K562 (cell line): ENCODE measurements around the gene NOSIP. TPM values are rescaled to one million over a fixed set of nuclear protein-coding genes. Genes with fewer than 3 reads are reported as not detected.

ENCODE experiments used
- ATAC-seq: fragments of 200-7000 bp; cut with Tn5 transposase; 3 replicates; pipeline ENCODE4 v1.9.1; 2020; ENCODE audit warnings: moderate library complexity
- BruUV-seq: library from RNA; stranded (reverse); fragments of 400-500 nt; replicated peaks from 2 replicates; lab custom pipeline; 2021; lab: Mats Ljungman, UMichigan
- CTCF ChIA-PET: fragments of 300-600 bp; formaldehyde crosslinking; extraction: SDS; loops from one replicate; lab custom pipeline; 2021; ENCODE audit warnings: low intra/inter-chr PET ratio; lab: Yijun Ruan, JAX
- POLR2A ChIA-PET: fragments of 300-600, 350-650 bp; sonication (Branson Sonifier 250); formaldehyde crosslinking; extraction: SDS; loops from one replicate; lab custom pipeline; 2021; ENCODE audit warnings: antibody characterized with exemption, inconsistent platforms; lab: Yijun Ruan, JAX
- DNase-seq, 4 experiments: peaks; one replicate each; pipeline versions ENCODE4 v3.0.0 to v3.0.0-alpha.2; 2011 to 2018; ENCODE audit warnings: low spot score in 3 of 4, mixed read lengths in 3 of 4; ENCODE audit errors: extremely low read depth in 1 of 4
- FAIRE-seq: peaks from 2 replicates; lab custom pipeline; 2011; peaks lifted over from hg19 to GRCh38; lab: Jason Lieb, UNC
- H2AFZ ChIP-seq: 2 replicates; pipeline ENCODE4 v1.6.0; 2011; ENCODE audit warnings: low read depth, low read length, control low read depth, inconsistent platforms
- H3K27ac ChIP-seq: fragments of 200-600 bp; 3 replicates; pipeline ENCODE4 v1.8.0; 2011; ENCODE audit warnings: low read depth, mild to moderate bottlenecking, control low read depth, inconsistent platforms, low read length, moderate library complexity, mixed read lengths; ENCODE audit errors: extremely low read depth
- H3K27me3 ChIP-seq, 2 experiments: fragments of 300-600 bp in 1 of 2; 2 replicates in 1 of 2; 3 replicates in 1 of 2; pipeline versions ENCODE4 v1.6.0 to v1.8.0; 2011; ENCODE audit warnings: inconsistent platforms in 2 of 2, low read length in 2 of 2, mild to moderate bottlenecking in 1 of 2, mixed read lengths in 1 of 2, moderate library complexity in 1 of 2; ENCODE audit not compliant: control insufficient read depth in 2 of 2, insufficient read depth in 2 of 2
- H3K36me3 ChIP-seq: fragments of 300-600 bp; 3 replicates; pipeline ENCODE4 v1.8.0; 2011; ENCODE audit warnings: mild to moderate bottlenecking, low read length, inconsistent platforms; ENCODE audit not compliant: control insufficient read depth, insufficient read depth
- H3K4me1 ChIP-seq, 2 experiments: fragments of 200-600 bp in 1 of 2; replicated peaks in 1 of 2; 2 replicates in 1 of 2; 3 replicates in 1 of 2; pipeline versions ENCODE4 v1.5.1 to v1.8.0; 2011; ENCODE audit warnings: inconsistent platforms in 2 of 2, low read length in 2 of 2, mild to moderate bottlenecking in 1 of 2, mixed read lengths in 1 of 2, moderate library complexity in 1 of 2; ENCODE audit not compliant: control insufficient read depth in 2 of 2, insufficient read depth in 2 of 2
- H3K4me2 ChIP-seq: 2 replicates; pipeline ENCODE4 v1.6.1; 2011; ENCODE audit warnings: low read length, control low read depth, inconsistent platforms, mixed read lengths; ENCODE audit not compliant: insufficient read depth
- H3K4me3 ChIP-seq: fragments of 200-600 bp; sonication (generic), shearing (Covaris generic); 2 replicates; pipeline ENCODE4 v1.5.1; 2016; ENCODE audit warnings: control low read depth, inconsistent platforms
- H3K79me2 ChIP-seq: fragments of 200-600 bp; 3 replicates; pipeline ENCODE4 v1.8.0; 2011; ENCODE audit warnings: low read length, inconsistent platforms; ENCODE audit not compliant: control insufficient read depth, insufficient read depth
- H3K9ac ChIP-seq, 2 experiments: 2 replicates each; pipeline versions ENCODE4 v1.6.0 to v1.6.1; 2011; ENCODE audit warnings: low read depth in 2 of 2, low read length in 2 of 2, control low read depth in 1 of 2, inconsistent platforms in 1 of 2, mild to moderate bottlenecking in 1 of 2, mixed read lengths in 1 of 2; ENCODE audit not compliant: insufficient read depth in 1 of 2
- H3K9me1 ChIP-seq: one replicate; pipeline ENCODE4 v1.6.0; 2011; ENCODE audit warnings: inconsistent platforms, mild to moderate bottlenecking, low read length, moderate library complexity; ENCODE audit not compliant: control insufficient read depth, insufficient read depth
- H3K9me3 ChIP-seq: replicated peaks from 2 replicates; pipeline ENCODE4 v1.5.1; 2011; ENCODE audit warnings: low read depth, low read length, inconsistent platforms; ENCODE audit not compliant: control insufficient read depth, insufficient read depth
- H4K20me1 ChIP-seq: replicated peaks from 2 replicates; pipeline ENCODE4 v1.6.1; 2011; ENCODE audit warnings: low read length, inconsistent platforms, mixed read lengths; ENCODE audit not compliant: control insufficient read depth, insufficient read depth
- CSDE1 ChIP-seq, 2 experiments: fragments of 450-650 bp; IDR thresholded peaks; 2 replicates each; pipeline ENCODE4 v1.6.1; 2016; ENCODE audit warnings: mild to moderate bottlenecking in 1 of 2
- HLTF ChIP-seq: fragments of 450-650 bp; IDR thresholded peaks from 2 replicates; pipeline ENCODE4 v1.6.1; 2016
- MTF1 ChIP-seq: fragments of 250-450 bp; sonication (Bioruptor Pico); IDR thresholded peaks from 2 replicates; pipeline ENCODE4 v1.9.0; 2021; ENCODE audit warnings: moderate library complexity, mild to moderate bottlenecking, inconsistent platforms, borderline replicate concordance
- NR1H2 ChIP-seq: sonication (generic); formaldehyde crosslinking; IDR thresholded peaks from 2 replicates; pipeline ENCODE4 v1.4.0; 2020; ENCODE audit warnings: mild to moderate bottlenecking, missing genetic modification reagents
- SAFB ChIP-seq: fragments of 200-400 bp; formaldehyde crosslinking; IDR thresholded peaks from 2 replicates; pipeline ENCODE4 v1.6.1; 2017; ENCODE audit warnings: low read depth, low read length, borderline replicate concordance
- SIX5 ChIP-seq, 2 experiments: IDR thresholded peaks; 2 replicates each; pipeline ENCODE4 v1.6.1; 2011; ENCODE audit warnings: low read length in 2 of 2, borderline replicate concordance in 1 of 2, low read depth in 1 of 2, mild to moderate bottlenecking in 1 of 2, moderate library complexity in 1 of 2; ENCODE audit not compliant: insufficient read depth in 1 of 2
- TAF1 ChIP-seq: IDR thresholded peaks from 2 replicates; pipeline ENCODE4 v1.6.1; 2011; ENCODE audit warnings: mild to moderate bottlenecking, low read length, moderate library complexity; ENCODE audit not compliant: insufficient read depth, control insufficient read depth, severe bottlenecking; ENCODE audit errors: extremely low read depth
- ZNF133 ChIP-seq: fragments of 250-450 bp; sonication (Bioruptor Pico); IDR thresholded peaks from 2 replicates; pipeline ENCODE4 v1.4.0; 2020; ENCODE audit warnings: mild to moderate bottlenecking
- ZNF77 ChIP-seq: fragments of 250-450 bp; sonication (Bioruptor Pico); IDR thresholded peaks from 2 replicates; pipeline ENCODE4 v1.5.0; 2020
- WGBS: fragments of 100-300 bp; shearing (Covaris generic); methylation state at CpG from one replicate; pipeline ENCODE4 v1.1.6; 2016; ENCODE audit warnings: low coverage, mixed read lengths; ENCODE audit not compliant: insufficient coverage; ENCODE audit errors: missing lambda C conversion rate; 5-methylcytosine and 5-hydroxymethylcytosine counted together
- in situ Hi-C: fragments of 300-500 bp; cut with MboI; formaldehyde crosslinking; loops from 4 replicates; pipeline ENCODE4 v1.15.0; 2018; ENCODE audit warnings: inconsistent platforms, mixed read lengths
- intact Hi-C: fragments of 100-400 bp; cut with micrococcal nuclease; formaldehyde crosslinking; loops from 2 replicates; pipeline ENCODE4 v1.14.2; 2022
- polyA plus RNA-seq, 8 experiments: library from polyadenylated mRNA; depleted of rRNA in 4 of 8; stranded (reverse) in 5 of 8; unstranded in 3 of 8; fragments of >200 nt; fragmentation: Nextera tagmentation in 2 of 8; fragmentation: Illumina TruSeq in 1 of 8; extraction: Ambion mirVana in 2 of 8; extraction: Trizol in 1 of 8; gene quantifications; 2 replicates each; pipeline versions ENCODE4 v1.2.1 to v1.2.3, GENCODE V29; 2011 to 2014; ENCODE audit warnings: inconsistent platforms in 1 of 8, missing spikeins in 1 of 8
- total RNA-seq, 7 experiments: library from RNA; depleted of rRNA in 6 of 7; stranded (reverse); fragments of >200 nt in 6 of 7; fragmentation: Illumina TruSeq in 2 of 7; extraction: Trizol in 2 of 7; gene quantifications; 2 replicates each; pipeline versions ENCODE4 v1.2.1 to v1.2.3, GENCODE V29; 2011 to 2021; ENCODE audit warnings: low replicate concordance in 1 of 7
- TF ChIP-seq, protein P1 (sequence below): fragments of 250-450 bp; sonication (Bioruptor Pico); IDR thresholded peaks from 2 replicates; pipeline ENCODE4 v1.5.0; 2021; ENCODE audit warnings: mild to moderate bottlenecking, borderline replicate concordance
- TF ChIP-seq, protein P2 (sequence below): fragments of 200-800 bp; sonication (Bioruptor generic); IDR thresholded peaks from 2 replicates; pipeline ENCODE4 v1.6.1; 2017; ENCODE audit warnings: missing genetic modification characterization, missing compliant biosample characterization
- TF ChIP-seq, protein P3 (sequence below): fragments of 250-450 bp; sonication (Bioruptor Pico); IDR thresholded peaks from 2 replicates; pipeline ENCODE4 v1.6.1; 2021; ENCODE audit warnings: mild to moderate bottlenecking

NOSIP gene
- total and polyA plus RNA-seq, 9 of the 15 experiments (the other 6 are each of a cell fraction or from before 2014, with no cell fraction given) = 14.4 to 153 (median 79.9) TPM

DNA sequence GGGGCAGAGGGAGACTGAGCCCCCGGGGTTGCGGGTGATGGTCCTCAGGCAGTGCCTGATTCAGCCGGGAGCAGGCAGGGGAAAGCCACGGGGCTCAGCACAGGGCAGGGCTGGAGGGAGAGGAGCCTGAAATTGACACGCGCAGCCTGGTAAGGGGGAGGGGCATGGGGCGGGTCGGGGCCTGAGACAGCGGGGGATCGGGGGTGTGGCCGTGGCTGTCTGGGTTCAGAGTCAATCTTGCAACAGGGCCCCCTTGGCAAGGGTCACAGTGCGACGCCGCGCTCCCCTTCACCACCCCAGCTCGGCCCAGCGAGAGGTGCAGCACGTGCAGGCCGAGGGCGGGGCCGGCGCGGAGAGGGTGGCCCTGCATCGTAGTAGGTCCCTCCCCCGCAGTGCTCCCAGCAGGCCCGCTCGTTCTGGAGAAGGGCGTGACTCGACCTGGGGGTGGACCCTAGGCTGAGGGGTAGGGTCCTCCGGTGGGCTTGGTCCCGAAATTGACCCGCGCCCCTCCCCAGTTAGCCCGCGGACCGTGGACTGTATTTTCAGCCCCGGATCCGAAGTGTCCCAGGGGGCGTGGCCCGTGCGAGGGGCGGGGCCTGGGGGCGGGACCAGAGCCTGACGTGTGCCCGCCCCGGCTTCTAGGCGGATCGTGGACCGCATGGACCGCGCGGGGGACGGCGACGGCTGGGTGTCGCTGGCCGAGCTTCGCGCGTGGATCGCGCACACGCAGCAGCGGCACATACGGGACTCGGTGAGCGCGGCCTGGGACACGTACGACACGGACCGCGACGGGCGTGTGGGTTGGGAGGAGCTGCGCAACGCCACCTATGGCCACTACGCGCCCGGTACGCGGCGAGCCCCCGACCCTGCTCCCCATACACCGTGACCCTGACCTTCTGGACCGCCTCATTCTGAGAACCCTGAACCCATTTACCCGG, 46.5 kb downstream of the NOSIP start:
- Histone ChIP-seq H3K9me1 (no peaks in the 10 kb centered on the region), H4K20me1 (no peaks in the 10 kb centered on the region), H3K79me2 (no peaks in the 10 kb centered on the region), H2AFZ (peak overlapping the region; percentile 94), H3K4me2 (peak overlapping the region; percentile 92), H3K4me1 (peaks cover 11 to 30% of the 10 kb centered on the region in 2 experiments; a peak in 4 of 5 replicates), H3K4me3 (peak overlapping the region; percentile 71), H3K36me3 (no peaks in the 10 kb centered on the region), H3K9ac (peak overlapping the region; percentile 69 to 94), H3K27me3 (no peaks in the 10 kb centered on the region), H3K27ac (peak overlapping the region; percentile 73), H3K9me3 (no peaks in the 10 kb centered on the region)
- WGBS = 1% methylated on average over 51 of the region's 87 CpGs
- CTCF ChIA-PET = interaction anchor here (0.9 kb wide), 1 partner anchor 38 kb away, joined by 4 read pairs; no protein-coding TSS in a partner anchor
- peak; percentile 93 for ATAC-seq
- POLR2A ChIA-PET = interaction anchor here (0.5 to 1.5 kb wide), 9 partner anchors 9 to 911 kb away, joined by 3 to 7 read pairs (median 3); partner anchors contain the start of gene RPS11
- DNase-seq = peak; percentile 83 to 86 (median 85)
- FAIRE-seq = peak; percentile 42
- in situ Hi-C loops = no loop called here
- intact Hi-C loops = no loop called here
- no TSS peak for BruUV-seq
- TF ChIP-seq HLTF (no peak), ZNF133 (CRISPR knock-in tag) (no peak), CSDE1 (IDR thresholded peaks at IDR 0.05) (no peak), SAFB (peak; percentile 97), SIX5 (IDR thresholded peaks at IDR 0.05; ENCODE audit: borderline replicate concordance in 1 of 2, insufficient read depth in 1 of 2, low read depth in 1 of 2, low read length in 2 of 2) (no peak), TAF1 (peak; percentile 20), MTF1 (CRISPR knock-in tag) (no peak), ZNF77 (CRISPR knock-in tag) (no peak), NR1H2 (CRISPR knock-in tag) (0 out of 2 replicates have a peak, but pooled peaks have one; percentile 54)
- TF ChIP-seq, protein P1, sequence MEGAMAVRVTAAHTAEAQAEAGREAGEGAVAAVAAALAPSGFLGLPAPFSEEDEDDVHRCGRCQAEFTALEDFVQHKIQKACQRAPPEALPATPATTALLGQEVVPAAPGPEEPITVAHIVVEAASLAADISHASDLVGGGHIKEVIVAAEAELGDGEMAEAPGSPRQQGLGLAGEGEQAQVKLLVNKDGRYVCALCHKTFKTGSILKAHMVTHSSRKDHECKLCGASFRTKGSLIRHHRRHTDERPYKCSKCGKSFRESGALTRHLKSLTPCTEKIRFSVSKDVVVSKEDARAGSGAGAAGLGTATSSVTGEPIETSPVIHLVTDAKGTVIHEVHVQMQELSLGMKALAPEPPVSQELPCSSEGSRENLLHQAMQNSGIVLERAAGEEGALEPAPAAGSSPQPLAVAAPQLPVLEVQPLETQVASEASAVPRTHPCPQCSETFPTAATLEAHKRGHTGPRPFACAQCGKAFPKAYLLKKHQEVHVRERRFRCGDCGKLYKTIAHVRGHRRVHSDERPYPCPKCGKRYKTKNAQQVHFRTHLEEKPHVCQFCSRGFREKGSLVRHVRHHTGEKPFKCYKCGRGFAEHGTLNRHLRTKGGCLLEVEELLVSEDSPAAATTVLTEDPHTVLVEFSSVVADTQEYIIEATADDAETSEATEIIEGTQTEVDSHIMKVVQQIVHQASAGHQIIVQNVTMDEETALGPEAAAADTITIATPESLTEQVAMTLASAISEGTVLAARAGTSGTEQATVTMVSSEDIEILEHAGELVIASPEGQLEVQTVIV (CRISPR knock-in tag) = no peak
- TF ChIP-seq, protein P2, sequence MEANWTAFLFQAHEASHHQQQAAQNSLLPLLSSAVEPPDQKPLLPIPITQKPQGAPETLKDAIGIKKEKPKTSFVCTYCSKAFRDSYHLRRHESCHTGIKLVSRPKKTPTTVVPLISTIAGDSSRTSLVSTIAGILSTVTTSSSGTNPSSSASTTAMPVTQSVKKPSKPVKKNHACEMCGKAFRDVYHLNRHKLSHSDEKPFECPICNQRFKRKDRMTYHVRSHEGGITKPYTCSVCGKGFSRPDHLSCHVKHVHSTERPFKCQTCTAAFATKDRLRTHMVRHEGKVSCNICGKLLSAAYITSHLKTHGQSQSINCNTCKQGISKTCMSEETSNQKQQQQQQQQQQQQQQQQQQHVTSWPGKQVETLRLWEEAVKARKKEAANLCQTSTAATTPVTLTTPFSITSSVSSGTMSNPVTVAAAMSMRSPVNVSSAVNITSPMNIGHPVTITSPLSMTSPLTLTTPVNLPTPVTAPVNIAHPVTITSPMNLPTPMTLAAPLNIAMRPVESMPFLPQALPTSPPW (CRISPR knock-in tag) = peak; percentile 82
- TF ChIP-seq, protein P3, sequence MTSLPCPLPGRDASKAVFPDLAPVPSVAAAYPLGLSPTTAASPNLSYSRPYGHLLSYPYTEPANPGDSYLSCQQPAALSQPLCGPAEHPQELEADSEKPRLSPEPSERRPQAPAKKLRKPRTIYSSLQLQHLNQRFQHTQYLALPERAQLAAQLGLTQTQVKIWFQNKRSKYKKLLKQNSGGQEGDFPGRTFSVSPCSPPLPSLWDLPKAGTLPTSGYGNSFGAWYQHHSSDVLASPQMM = no peak
